Endometrial microvascular endothelial cells (primary cell): ENCODE data around the gene MB21D2. TPM values are rescaled to one million over a fixed set of nuclear protein-coding genes. Genes with fewer than 3 reads are reported as not detected.
"Not testable (repeated sequence)": the region's sequence is repeated elsewhere in the genome, so short reads cannot be mapped to it uniquely, and the experiment has no call there.

ENCODE experiments used
- in situ Hi-C: cut with HindIII; loops from 2 replicates; pipeline ENCODE4 v1.10.0; 2017; ENCODE audit warnings: low sequenced_read_pairs, low pct_unique_long_range_greater_than_20kb; ENCODE audit errors: inconsistent ontology term
- total RNA-seq: library from RNA; depleted of rRNA; stranded (reverse); fragments of >200 nt; gene quantifications from one replicate; pipeline ENCODE4 v1.2.3, GENCODE V29; 2015; ENCODE audit errors: inconsistent ontology term

Gene MB21D2
- total RNA-seq, 1 donor from 2014 or later, result 33.3 TPM

DNA sequence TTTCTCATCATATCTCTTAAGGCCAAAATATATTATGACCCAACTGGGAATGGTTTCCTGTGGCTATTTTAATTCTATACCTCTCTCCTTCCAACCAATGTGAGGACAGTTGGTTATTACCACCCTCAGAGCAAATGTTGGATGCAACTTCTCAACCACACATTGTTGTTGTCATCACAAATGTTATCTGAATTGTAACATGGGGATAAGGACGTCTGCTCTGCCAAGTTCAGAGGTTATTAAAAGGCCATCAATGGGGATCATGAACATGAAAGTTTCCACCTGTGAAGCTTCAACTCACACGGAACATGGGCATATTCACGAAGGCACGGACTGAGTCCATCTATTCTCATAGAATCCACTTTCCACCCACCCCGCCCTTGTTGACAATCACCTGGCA is 46.8 kb downstream of the MB21D2 start:
- in situ Hi-C loops, result no loop called here

DNA sequence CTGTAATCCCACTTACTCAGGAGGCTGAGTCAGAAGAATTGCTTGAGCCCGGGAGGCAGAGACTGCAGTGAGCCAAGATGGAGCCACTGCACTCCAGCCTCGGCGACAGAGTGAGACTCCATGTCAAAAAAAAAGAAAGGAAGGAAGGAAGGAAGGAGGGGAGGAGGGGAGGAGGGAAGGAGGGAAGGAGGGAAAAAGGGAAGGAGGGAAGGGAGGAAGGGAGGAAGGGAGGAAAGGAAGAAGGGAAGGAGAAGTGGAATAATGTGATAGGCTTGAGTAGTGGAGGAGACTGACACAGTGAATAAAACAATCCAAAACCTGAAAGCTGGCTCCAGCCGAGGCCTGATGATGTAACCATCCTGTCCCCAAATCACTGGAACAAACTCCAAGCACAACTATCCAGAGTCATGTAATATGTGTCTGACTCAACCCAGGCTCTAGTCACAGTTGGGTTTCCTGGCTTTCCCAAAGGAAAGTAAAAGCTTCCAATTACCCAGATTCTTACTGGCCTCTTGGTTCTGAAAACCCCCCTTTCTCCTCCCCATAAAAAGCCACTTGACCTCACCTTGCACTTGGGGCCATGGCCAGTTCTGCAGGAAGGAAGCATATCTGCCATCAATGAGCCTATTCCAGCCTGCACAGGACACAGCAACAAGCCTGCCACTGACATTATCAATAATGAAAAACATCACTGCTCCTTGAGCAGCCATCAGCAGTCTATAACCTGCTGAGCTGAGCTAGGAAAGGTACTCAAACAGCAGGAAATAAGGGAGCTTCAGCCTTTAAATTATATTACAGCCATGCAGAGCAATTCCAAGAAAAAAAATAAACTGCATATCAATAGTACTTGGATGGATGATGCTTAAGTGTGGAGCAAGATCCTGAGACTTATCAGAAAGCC is 48.3 kb downstream of the MB21D2 start:
- in situ Hi-C loops, result no loop called here

- in situ Hi-C loops, result no loop called here
Measured at GRCh38 chr3:192867645-192868044, 50.0 kb downstream of the MB21D2 start.

DNA sequence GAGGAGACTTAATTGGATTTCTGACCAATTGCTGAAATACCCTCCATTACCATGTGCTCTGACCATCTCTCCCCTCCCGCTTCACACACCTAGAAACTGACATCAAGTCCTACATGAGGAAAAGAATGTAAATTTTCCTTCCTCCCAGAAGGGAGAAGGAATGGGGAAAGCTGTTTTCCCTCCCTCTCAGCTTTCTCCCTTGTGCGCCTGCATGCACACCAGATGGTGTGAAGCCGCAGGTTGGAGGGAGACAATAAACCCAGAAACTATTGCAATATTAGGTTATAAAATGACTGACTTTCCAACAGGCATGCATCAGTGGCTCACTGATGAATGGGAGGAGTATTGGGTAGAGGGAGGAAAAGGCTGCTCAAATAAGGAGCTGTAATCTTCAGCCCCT is 50.9 kb downstream of the MB21D2 start:
- in situ Hi-C loops, result no loop called here

GRCh38 chr3:192864941-192865340 is 52.7 kb downstream of the MB21D2 start:
- in situ Hi-C loops, result no loop called here

DNA sequence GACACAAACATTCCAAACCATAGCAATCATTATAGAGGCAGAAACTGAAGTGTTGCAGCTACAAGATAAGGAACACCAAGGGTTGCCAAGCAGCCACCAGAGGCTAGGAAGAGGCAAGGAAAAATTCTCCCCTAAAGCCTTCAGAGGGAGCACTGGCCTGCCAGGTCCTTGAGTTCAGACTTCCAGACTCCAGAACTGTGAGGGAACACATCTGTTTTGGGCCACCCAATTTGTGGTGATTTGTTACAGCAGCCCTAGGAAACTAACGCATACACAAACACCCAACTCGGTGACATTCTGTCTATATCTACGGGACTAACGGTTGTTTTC is 54.6 kb downstream of the MB21D2 start:
- in situ Hi-C loops, result no loop called here

DNA sequence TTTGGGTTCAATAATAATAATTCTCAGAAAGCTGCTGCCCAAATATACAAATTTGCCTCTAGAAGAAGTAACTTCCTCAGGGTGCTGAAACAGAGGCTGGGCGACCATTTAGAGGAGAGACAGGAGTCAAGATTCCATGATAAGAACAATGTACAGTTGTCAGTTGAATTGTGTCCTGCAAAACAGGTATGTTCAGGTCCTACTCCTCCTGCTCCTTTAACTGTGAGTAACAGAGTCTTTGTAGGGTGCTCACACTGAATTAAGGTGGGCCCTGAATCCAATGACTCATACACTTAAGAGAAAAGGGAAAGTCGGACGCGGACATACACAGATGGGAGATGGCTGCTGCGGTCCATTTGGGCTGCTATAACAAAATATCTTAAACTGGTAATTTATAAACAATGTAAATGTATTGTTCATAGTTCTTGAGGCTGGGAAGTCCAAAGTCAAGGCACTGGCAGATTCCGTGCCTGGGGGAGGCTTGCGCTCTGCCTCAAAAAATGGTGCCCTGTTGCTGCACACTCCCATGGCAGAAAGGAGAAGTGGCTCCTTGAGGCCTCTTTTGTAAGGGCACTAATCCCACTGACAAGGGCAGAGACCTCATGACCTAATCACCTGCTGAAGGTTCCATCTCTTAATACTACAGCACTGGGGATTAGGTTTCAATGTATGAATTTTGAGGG is 55.1 kb downstream of the MB21D2 start:
- in situ Hi-C loops, result no loop called here

DNA sequence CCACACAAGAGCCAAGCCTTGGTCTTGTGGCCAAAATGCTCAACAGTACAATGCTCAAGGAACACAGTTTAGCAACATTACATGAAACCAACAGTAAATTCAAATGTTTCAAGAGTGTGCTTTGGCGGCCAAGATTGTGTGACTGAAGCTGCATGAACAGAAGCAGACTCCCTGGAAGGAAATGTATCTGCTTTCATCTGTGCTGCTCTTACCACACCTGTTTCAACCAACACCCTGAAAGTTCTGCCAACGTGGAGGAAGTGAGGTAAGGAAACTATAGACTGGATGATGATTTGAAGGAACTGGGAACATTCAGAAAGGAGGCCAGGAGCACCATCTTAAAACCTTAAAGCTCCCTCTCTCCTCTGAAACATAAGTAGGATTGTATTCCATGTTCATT is 55.7 kb downstream of the MB21D2 start:
- in situ Hi-C loops, result no loop called here

- in situ Hi-C loops, result no loop called here
Measured at GRCh38 chr3:192860454-192860853, 57.2 kb downstream of the MB21D2 start.

- in situ Hi-C loops, result no loop called here
Measured at GRCh38 chr3:192858849-192859585, 58.6 kb downstream of the MB21D2 start.

- in situ Hi-C loops, result no loop called here
Measured at GRCh38 chr3:192857260-192857661, 60.4 kb downstream of the MB21D2 start.

GRCh38 chr3:192855434-192855833 is 62.2 kb downstream of the MB21D2 start:
- in situ Hi-C loops, result no loop called here

- in situ Hi-C loops, result no loop called here
Measured at GRCh38 chr3:192851821-192852372, 65.8 kb downstream of the MB21D2 start.

GRCh38 chr3:192850451-192850981 is 67.1 kb downstream of the MB21D2 start:
- in situ Hi-C loops, result no loop called here

GRCh38 chr3:192849821-192850220 is 67.8 kb downstream of the MB21D2 start:
- in situ Hi-C loops, result not testable (repeated sequence)

DNA sequence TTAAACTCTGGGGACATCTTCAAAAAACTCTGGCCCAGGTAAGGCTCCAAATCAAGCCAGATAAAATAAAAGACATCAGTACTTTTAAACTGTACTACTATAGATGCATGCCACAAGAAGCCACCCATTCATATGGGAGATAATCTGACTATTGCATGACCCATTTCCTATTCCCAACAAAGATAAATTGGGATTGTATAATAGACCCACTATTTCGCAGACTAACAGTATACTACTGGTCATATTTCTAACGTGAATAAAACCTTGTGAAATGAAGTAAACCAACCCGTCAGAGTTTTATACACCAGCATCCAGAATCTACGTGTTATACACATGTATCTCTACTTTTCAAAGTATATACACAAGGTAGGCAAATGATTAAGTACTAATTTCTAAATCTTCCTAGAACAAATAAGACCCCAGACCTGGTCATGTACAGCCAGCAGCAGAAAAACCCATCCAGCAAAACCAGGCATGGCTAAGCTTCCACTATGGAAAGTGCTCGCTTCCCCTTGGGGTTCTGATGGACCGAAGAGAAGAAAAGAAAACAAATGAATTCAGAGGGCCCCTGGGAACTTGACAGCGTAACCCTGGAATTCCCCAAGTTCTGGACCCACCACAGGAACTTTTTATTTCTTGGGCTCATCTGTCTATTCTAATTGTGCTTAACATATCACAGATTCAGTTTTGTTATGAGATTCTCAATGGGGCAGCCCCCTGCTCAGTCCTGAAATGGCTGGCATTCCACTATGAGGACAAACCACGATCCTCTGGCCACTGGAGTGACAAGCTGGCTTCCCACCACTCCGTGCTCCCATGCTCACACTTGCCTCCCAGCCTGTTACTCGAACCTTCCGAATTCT is 69.1 kb downstream of the MB21D2 start:
- in situ Hi-C loops, result no loop called here

GRCh38 chr3:192847941-192848340 is 69.7 kb downstream of the MB21D2 start:
- in situ Hi-C loops, result no loop called here

DNA sequence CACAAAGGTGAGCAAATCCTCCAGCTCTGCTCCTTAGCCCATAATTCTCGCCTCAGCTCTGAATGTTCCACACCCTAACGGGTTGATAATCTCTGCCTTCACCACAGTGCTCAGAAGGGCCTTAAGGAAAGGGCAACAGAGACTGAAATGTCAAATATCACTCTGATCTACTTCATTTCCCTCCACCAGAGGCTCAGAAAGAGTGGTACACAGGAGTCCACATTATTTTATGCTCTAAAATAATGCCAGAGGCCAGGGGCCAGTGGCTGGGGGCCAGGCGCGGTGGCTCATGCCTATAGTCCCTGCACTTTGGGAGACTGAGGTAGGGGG is 72.2 kb downstream of the MB21D2 start:
- in situ Hi-C loops, result no loop called here
